ENCODE results near the gene ECE1. TPM values are rescaled to one million over a fixed set of nuclear protein-coding genes. Genes with fewer than 3 reads are reported as not detected.
A peak's percentile ranks its signal among the peaks of the same experiment; 100 is the strongest.
"Not testable (repeated sequence)": the region's sequence is repeated elsewhere in the genome, so short reads cannot be mapped to it uniquely, and the experiment has no call there.

The ECE1 gene
- total RNA-seq, 2 experiments from 2014 or later = 70.9 to 72.5 TPM

DNA sequence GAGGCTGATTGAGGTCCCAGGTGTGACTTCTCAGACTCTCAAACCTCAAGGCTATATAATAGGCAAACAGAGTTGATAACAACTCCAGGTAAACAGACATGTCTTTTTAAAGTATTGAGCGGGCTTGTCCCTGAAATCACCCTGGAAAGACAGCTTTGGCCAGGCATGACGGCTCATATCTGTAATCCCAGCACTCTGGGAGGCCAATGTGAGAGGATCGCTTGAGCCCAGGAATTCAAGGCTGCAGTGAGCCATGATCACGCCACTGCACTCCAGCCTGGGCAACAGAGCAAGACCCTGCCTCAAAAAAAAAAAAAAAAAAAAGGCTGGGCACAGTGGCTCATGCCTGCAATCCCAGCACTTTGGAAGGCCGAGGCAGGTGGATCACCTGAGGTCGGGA lies 4.9 kb downstream of the ECE1 start:
- H3K4me3 Mint-ChIP-seq; DNase-seq; H3K27me3 Mint-ChIP-seq (ENCODE audit: low read depth); H3K27ac Mint-ChIP-seq; H3K9me3 Mint-ChIP-seq (ENCODE audit: insufficient read depth); ATAC-seq: not testable (repeated sequence)
- peaks cover 51% of the 10 kb centered on the region for H3K4me1 Mint-ChIP-seq (ENCODE audit: low read depth)
- POLR2A ChIA-PET = interaction anchor here (0.7 kb wide), 1 partner anchor 13 kb away, joined by 3 read pairs; no protein-coding TSS in a partner anchor
- H3K36me3 Mint-ChIP-seq (ENCODE audit: low read depth) = peaks cover 27% of the 10 kb centered on the region
- CTCF ChIA-PET = interaction anchor here (1.1 to 11.7 kb wide), 2 partner anchors 15 to 84 kb away, joined by 3 to 152 read pairs; no protein-coding TSS in a partner anchor

DNA sequence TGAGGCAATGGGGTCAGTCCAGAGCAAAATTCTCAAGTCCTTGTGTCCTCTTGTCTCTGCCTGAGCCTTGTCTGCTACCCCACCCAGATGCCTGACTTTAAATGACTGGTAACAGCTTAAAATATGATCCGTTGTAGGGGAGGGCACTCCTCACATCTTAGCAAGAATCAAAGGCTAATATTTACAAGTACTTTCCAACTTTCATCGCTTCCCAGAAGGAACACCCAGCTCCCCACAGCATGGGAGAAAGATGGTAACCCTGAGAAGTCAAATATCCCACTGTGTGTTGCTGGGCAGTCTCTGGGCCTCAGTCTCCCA lies 5.2 kb downstream of the ECE1 start:
- Mint-ChIP-seq H3K4me1 (ENCODE audit: low read depth) (peaks cover 55% of the 10 kb centered on the region), H3K9me3 (ENCODE audit: insufficient read depth) (no peaks in the 10 kb centered on the region)
- ATAC-seq = no peak

DNA sequence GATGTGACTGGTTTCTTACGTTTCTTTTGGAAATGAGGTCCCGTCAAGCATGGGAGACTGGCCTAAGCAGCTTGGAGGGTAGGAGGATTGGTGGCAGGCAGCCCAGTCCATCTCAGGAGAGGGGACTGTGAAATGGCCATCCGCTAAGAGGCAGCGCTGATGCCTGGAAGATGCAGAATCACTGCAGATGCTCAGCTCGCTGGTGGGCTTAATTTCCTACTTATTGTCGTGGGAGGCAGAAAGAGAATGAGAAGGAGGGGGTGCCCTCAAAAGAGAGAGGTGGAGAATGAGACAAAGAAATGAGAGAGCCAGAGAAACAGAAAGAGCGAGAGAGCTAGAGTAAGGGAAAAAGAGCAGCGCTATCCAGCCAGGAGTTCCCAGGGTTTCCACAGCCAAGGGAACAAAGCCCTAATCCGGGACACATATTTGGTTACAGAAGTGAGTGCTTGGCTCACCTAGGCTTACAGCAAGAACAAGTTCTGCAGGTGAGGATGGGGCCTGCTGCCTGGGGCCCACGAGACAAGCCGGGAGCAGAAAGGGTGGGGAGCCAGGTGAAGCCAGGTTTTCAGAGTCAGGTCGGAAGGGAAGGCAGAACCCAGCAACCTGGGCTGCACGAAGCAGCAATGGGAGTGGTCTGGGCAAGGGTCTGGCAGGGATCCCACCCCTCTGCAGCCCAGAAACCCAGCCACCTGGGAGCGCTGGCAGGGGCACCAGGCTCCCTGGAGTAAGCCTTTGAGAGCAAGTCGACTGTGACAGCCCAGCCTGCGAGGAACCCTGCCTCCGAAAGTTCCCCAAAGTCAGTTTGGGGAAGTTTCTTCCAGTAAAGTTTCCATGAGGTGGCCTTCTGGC lies 5.8 kb downstream of the ECE1 start:
- no peaks in the 10 kb centered on the region for H3K27me3 Mint-ChIP-seq (ENCODE audit: low read depth)
- H3K4me1 Mint-ChIP-seq (ENCODE audit: low read depth) = peaks cover 57% of the 10 kb centered on the region
- no peaks in the 10 kb centered on the region for H3K9me3 Mint-ChIP-seq (ENCODE audit: insufficient read depth)
- POLR2A ChIA-PET = no interaction called here
- CTCF ChIA-PET = interaction anchor here (1.1 to 11.7 kb wide), 2 partner anchors 14 to 84 kb away, joined by 3 to 152 read pairs; no protein-coding TSS in a partner anchor
- no peak overlapping the region for H3K27ac Mint-ChIP-seq
- DNase-seq (no peak), ATAC-seq (no peak)
- peaks cover 34% of the 10 kb centered on the region for H3K36me3 Mint-ChIP-seq (ENCODE audit: low read depth)
- no peak overlapping the region for H3K4me3 Mint-ChIP-seq

More for the DNA sequence above, 5.2 kb downstream of the ECE1 start:
- H3K4me3 Mint-ChIP-seq = no peak overlapping the region
- no peak overlapping the region for H3K27ac Mint-ChIP-seq
- peaks cover 31% of the 10 kb centered on the region for H3K36me3 Mint-ChIP-seq (ENCODE audit: low read depth)
- H3K27me3 Mint-ChIP-seq (ENCODE audit: low read depth) = no peaks in the 10 kb centered on the region
- ChIA-PET CTCF (interaction anchor here (1.1 to 11.7 kb wide), 2 partner anchors 15 to 84 kb away, joined by 3 to 152 read pairs; no protein-coding TSS in a partner anchor), POLR2A (no interaction called here)
- DNase-seq = no peak

DNA sequence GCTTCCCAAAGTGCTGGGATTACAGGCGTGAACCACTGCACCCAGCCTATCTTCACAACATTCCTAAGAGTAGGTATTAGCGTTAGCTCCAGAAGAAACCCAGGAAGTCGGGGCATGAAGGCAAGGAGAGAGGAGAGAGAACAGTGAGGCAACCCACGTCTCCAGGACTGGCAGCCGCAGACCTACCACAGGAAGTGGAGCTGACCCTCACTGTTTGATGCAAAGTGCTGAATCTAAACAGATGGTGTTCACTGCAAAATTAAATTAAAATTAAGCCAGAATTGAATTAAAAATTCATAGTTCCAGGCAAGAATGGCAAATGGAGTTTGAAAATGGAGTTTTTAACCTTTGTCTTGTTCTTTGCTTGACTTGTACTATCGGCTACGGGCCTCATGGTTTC lies 6.7 kb downstream of the ECE1 start:
- peaks cover 57% of the 10 kb centered on the region for H3K4me1 Mint-ChIP-seq (ENCODE audit: low read depth)
- no peak for DNase-seq
- CTCF ChIA-PET = interaction anchor here (11.7 kb wide), 1 partner anchor 13 kb away, joined by 152 read pairs; no protein-coding TSS in a partner anchor
- no peaks in the 10 kb centered on the region for H3K9me3 Mint-ChIP-seq (ENCODE audit: insufficient read depth)
- H3K4me3 Mint-ChIP-seq = no peak overlapping the region
- no peak for ATAC-seq
- H3K27ac Mint-ChIP-seq = no peak overlapping the region
- H3K27me3 Mint-ChIP-seq (ENCODE audit: low read depth) = no peaks in the 10 kb centered on the region
- peaks cover 35% of the 10 kb centered on the region for H3K36me3 Mint-ChIP-seq (ENCODE audit: low read depth)
- POLR2A ChIA-PET = interaction anchor here (1.0 kb wide), 1 partner anchor 9 kb away, joined by 3 read pairs; no protein-coding TSS in a partner anchor

DNA sequence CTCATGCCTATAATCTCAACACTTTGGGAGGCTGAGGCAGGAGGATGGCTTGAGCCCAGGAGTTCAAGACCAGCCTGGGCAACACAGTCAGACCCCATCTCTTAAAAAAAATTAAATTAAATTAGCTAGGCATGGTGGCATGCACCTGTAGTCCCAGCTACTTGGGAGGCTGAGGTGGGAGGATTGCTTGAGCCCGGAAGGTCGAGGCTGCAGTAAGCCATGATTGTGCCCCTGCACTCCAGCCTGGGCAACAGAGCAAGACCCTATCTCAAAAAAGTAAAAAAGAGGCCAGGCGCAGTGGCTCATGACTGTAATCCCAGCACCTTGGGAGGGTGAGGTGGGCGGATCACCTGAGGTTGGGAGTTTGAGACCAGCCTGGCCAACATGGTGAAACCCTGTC lies 8.2 kb downstream of the ECE1 start:
- not testable (repeated sequence) for ATAC-seq; H3K4me3 Mint-ChIP-seq; H3K9me3 Mint-ChIP-seq (ENCODE audit: insufficient read depth); H3K27ac Mint-ChIP-seq; DNase-seq; H3K27me3 Mint-ChIP-seq (ENCODE audit: low read depth)
- CTCF ChIA-PET = interaction anchor here (11.7 kb wide), 1 partner anchor 12 kb away, joined by 152 read pairs; no protein-coding TSS in a partner anchor
- H3K36me3 Mint-ChIP-seq (ENCODE audit: low read depth) = peaks cover 34% of the 10 kb centered on the region
- H3K4me1 Mint-ChIP-seq (ENCODE audit: low read depth) = peaks cover 52% of the 10 kb centered on the region
- POLR2A ChIA-PET = interaction anchor here (1.5 kb wide), 1 partner anchor 11 kb away, joined by 3 read pairs; no protein-coding TSS in a partner anchor

DNA sequence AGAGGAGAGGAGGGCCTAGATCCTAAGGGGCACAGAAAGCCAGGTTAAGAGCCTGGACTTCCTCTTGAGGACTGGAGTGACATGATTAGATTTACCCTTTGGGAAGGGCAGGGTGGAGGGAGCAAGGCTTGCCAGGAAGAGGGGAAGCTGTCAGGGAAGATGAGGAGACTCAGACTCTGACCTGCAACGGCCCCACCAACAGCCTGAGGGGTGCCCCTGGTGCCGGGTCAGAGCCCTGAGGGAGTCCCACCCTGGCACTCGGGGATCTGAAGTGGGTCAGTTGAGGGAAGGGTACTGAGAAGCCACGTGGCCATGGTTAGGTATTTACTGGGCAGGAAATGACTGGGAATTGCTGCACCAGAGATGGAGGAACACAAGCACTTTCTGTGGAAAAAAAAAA lies 9.8 kb downstream of the ECE1 start:
- Mint-ChIP-seq H3K36me3 (ENCODE audit: low read depth) (peaks cover 36% of the 10 kb centered on the region), H3K4me3 (peak overlapping the region; percentile 49), H3K9me3 (ENCODE audit: insufficient read depth) (no peaks in the 10 kb centered on the region), H3K4me1 (ENCODE audit: low read depth) (peaks cover 51% of the 10 kb centered on the region), H3K27ac (peak overlapping the region; percentile 94), H3K27me3 (ENCODE audit: low read depth) (no peaks in the 10 kb centered on the region)
- ATAC-seq (no peak), DNase-seq (no peak)
- POLR2A ChIA-PET = interaction anchor here (0.7 to 1.9 kb wide), 5 partner anchors 9 to 65 kb away, joined by 3 to 14 read pairs (median 3); no protein-coding TSS in a partner anchor
- CTCF ChIA-PET = interaction anchor here (1.2 to 11.7 kb wide), 8 partner anchors 10 to 88 kb away, joined by 3 to 152 read pairs (median 7); no protein-coding TSS in a partner anchor

DNA sequence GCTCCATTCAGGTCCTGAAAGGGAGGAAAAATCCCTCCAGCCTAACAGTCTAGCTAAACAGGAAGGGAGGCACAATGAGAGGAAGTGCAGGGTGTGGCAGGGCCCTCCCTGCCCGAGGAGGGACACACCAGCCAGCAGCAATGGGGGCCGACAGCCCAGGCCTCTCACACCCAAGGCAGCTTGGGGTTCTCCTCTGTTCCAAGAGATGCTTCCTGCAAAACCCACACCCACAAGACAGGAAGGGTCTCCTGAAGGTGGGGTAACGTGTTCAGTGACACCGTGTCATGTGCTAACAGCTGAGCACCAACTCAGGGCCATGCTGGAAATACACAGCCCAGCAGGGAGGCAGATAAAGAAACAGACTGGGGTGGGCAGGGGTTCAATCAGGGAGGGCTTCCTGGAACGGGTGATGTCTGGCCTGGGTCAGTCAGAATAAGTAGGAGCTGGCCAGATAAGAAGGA lies 10.2 kb downstream of the ECE1 start:
- H3K36me3 Mint-ChIP-seq (ENCODE audit: low read depth) = peaks cover 36% of the 10 kb centered on the region
- peak overlapping the region; percentile 49 for H3K4me3 Mint-ChIP-seq
- no peaks in the 10 kb centered on the region for H3K27me3 Mint-ChIP-seq (ENCODE audit: low read depth)
- ChIA-PET CTCF (interaction anchor here (0.9 to 11.7 kb wide), 9 partner anchors 10 to 88 kb away, joined by 3 to 152 read pairs (median 7); no protein-coding TSS in a partner anchor), POLR2A (interaction anchor here (0.7 to 1.9 kb wide), 5 partner anchors 9 to 65 kb away, joined by 3 to 14 read pairs (median 3); no protein-coding TSS in a partner anchor)
- H3K4me1 Mint-ChIP-seq (ENCODE audit: low read depth) = peaks cover 48% of the 10 kb centered on the region
- peak; percentile 44 for DNase-seq
- ATAC-seq = peak; percentile 76
- H3K27ac Mint-ChIP-seq = peak overlapping the region; percentile 94
- no peaks in the 10 kb centered on the region for H3K9me3 Mint-ChIP-seq (ENCODE audit: insufficient read depth)

DNA sequence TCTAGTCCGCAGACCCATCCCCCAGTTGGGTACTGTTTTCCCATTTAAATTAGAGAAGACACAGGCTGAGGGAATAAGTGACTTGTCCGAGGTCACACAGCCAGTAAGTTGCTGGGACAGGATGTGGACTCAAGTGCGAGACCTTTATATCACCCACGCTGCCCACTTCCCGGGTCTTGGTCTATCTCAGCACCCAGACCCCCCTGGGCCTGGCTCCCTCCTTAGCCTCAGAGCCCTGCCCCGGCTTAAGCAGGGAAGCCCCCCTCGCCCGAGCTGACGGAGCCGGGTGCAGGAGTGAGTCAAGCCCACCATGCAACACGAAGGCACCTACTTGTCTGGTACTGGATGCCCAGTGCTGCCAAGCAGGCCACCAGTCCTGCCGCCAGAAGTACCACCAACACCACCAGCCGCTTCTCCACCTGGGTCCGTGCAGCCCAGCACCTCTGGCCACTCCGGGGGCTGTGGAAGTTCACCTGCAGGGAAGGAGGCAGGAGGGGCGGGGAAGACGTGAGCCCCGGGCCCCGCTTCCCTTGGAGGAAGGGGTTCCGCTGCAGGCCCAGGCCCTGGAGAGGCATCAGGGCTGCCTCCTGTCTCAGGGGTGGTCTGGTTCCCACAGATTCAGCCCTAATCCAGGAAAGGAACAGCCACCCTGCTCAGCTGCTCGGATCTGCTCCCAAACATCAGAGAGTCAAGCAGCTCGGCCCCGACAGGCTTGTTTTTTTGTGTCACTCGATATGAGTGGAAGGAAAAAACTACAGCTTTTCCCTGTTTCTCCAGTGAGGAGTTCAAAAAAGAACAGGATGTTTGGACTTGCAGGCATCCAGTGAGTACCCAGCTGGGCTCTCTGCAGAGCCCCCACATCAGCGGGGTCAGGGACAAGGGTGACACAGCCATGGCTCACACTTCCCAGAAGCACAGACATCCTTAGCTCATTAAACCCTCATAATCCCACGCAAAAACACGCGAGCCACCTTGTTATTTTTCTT lies 11.1 kb downstream of the ECE1 start:
- ATAC-seq (no peak), DNase-seq (no peak)
- Mint-ChIP-seq H3K36me3 (ENCODE audit: low read depth) (peaks cover 31% of the 10 kb centered on the region), H3K9me3 (ENCODE audit: insufficient read depth) (no peaks in the 10 kb centered on the region), H3K4me1 (ENCODE audit: low read depth) (peaks cover 48% of the 10 kb centered on the region), H3K27ac (peak overlapping the region; percentile 94), H3K27me3 (ENCODE audit: low read depth) (no peaks in the 10 kb centered on the region), H3K4me3 (peak overlapping the region; percentile 49)
- POLR2A ChIA-PET = interaction anchor here (1.3 to 1.9 kb wide), 2 partner anchors 13 to 46 kb away, joined by 3 to 14 read pairs; no protein-coding TSS in a partner anchor
- CTCF ChIA-PET = interaction anchor here (0.9 to 11.7 kb wide), 8 partner anchors 9 to 89 kb away, joined by 3 to 152 read pairs (median 7); no protein-coding TSS in a partner anchor

DNA sequence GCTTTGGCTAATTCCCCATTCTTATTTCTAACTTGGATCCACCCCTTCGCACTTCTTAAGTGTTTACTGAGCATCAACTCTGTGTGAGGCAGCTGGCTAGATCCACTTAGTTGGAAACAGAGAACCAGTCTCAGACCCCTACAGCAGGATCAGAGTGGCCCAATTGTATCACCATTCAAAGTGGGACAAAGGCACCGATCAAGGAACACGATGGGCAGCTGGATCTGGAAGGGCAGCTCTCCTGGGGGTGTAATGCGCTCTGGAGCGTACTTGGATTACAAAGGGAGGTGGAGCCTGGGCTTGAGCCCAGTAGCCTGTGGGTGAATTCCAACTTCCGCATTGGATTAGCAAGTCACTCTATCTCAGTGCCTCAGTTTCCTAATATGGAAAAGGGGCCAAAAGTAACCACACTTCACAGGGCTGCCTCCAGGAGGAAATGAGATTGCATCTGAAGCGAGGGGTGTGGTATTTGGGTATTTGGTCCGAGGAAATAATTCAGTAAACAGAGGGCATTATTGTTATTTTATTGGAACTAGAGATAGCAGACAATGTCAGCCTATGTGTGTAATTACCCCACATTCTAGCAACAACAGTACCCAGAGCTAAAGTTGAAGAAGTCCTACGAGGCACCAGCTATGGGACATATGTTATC lies 11.9 kb downstream of the ECE1 start:
- Mint-ChIP-seq H3K4me1 (ENCODE audit: low read depth) (peaks cover 40% of the 10 kb centered on the region), H3K27me3 (ENCODE audit: low read depth) (no peaks in the 10 kb centered on the region), H3K9me3 (ENCODE audit: insufficient read depth) (no peaks in the 10 kb centered on the region), H3K4me3 (no peak overlapping the region), H3K36me3 (ENCODE audit: low read depth) (peaks cover 25% of the 10 kb centered on the region), H3K27ac (no peak overlapping the region)
- DNase-seq (no peak), ATAC-seq (no peak)
- CTCF ChIA-PET = interaction anchor here (2.8 to 11.7 kb wide), 2 partner anchors 8 to 16 kb away, joined by 13 to 152 read pairs; no protein-coding TSS in a partner anchor
- POLR2A ChIA-PET = no interaction called here

DNA sequence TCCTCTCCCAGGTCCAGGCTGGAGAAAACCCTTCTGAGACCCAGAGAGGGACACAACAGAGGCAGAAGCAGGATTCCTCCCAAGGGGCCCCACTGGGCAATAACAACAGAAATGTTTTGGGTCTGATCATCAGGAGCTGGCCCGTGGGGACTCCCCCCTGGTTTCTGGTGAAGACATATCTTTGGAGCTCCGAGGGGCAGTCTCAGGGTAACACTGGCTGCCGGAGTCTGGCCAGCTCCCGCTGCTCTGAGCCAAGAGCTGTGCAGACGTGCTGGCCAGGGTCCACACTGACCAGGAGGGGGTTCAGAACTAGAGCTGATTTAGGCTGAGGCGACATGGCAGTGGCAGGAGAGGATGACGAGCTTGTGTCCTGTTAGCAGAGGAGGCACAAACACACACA lies 13.1 kb downstream of the ECE1 start:
- Mint-ChIP-seq H3K27ac (peak overlapping the region; percentile 58), H3K9me3 (ENCODE audit: insufficient read depth) (no peaks in the 10 kb centered on the region), H3K4me3 (no peak overlapping the region), H3K36me3 (ENCODE audit: low read depth) (peaks cover 27% of the 10 kb centered on the region), H3K4me1 (ENCODE audit: low read depth) (peaks cover 37% of the 10 kb centered on the region), H3K27me3 (ENCODE audit: low read depth) (no peaks in the 10 kb centered on the region)
- CTCF ChIA-PET = interaction anchor here (1.0 to 2.1 kb wide), 3 partner anchors 22 to 91 kb away, joined by 3 to 7 read pairs (median 4); no protein-coding TSS in a partner anchor
- ATAC-seq (no peak), DNase-seq (no peak)
- POLR2A ChIA-PET = no interaction called here

All from activated CD8-positive, alpha-beta T cell treated with anti-CD3 and anti-CD28 coated beads, Interleukin-2, amount 10 ng/mL, durations not matched to agents 7 days and 5 days (primary cell).